HEK293 (cell line): Measurements from ENCODE around the gene CLEC16A.

Experiments used
- KLF16 ChIP-seq: fragments of 450-650 bp; formaldehyde crosslinking; IDR thresholded peaks from 2 replicates; pipeline ENCODE4 v1.5.1; 2017; ENCODE audit warnings: missing biosample characterization, missing genetic modification characterization
- KLF8 ChIP-seq: fragments of 450-650 bp; formaldehyde crosslinking; IDR thresholded peaks from 2 replicates; pipeline ENCODE4 v1.5.1; 2016; ENCODE audit warnings: missing biosample characterization, missing genetic modification characterization
- SP7 ChIP-seq: fragments of 450-650 bp; formaldehyde crosslinking; IDR thresholded peaks from 2 replicates; pipeline ENCODE4 v1.5.1; 2016; ENCODE audit warnings: missing biosample characterization, missing genetic modification characterization
- ZEB2 ChIP-seq: fragments of 450-650 bp; formaldehyde crosslinking; IDR thresholded peaks from 2 replicates; pipeline ENCODE4 v1.5.1; 2016; ENCODE audit warnings: missing biosample characterization, missing genetic modification characterization
- ZFP37 ChIP-seq: fragments of 450-650 bp; formaldehyde crosslinking; IDR thresholded peaks from 2 replicates; pipeline ENCODE4 v1.5.1; 2016; ENCODE audit warnings: missing biosample characterization, missing genetic modification characterization
- ZNF10 ChIP-seq: fragments of 450-650 bp; formaldehyde crosslinking; IDR thresholded peaks from 2 replicates; pipeline ENCODE4 v1.5.1; 2017; ENCODE audit warnings: missing biosample characterization, missing genetic modification characterization
- ZNF148 ChIP-seq: fragments of 450-650 bp; formaldehyde crosslinking; IDR thresholded peaks from 2 replicates; pipeline ENCODE4 v1.5.0; 2017; ENCODE audit warnings: missing biosample characterization, missing genetic modification characterization, borderline replicate concordance
- ZNF157 ChIP-seq: fragments of 450-650 bp; formaldehyde crosslinking; IDR thresholded peaks from 2 replicates; pipeline ENCODE4 v1.5.1; 2016; ENCODE audit warnings: missing biosample characterization, missing genetic modification characterization
- ZNF24 ChIP-seq: fragments of 450-650 bp; formaldehyde crosslinking; IDR thresholded peaks from 2 replicates; pipeline ENCODE4 v1.5.1; 2016; ENCODE audit warnings: missing biosample characterization, missing genetic modification characterization
- ZNF366 ChIP-seq: fragments of 450-650 bp; formaldehyde crosslinking; conservative IDR thresholded peaks from 2 replicates; pipeline ENCODE4 v1.5.1; 2016; ENCODE audit warnings: missing biosample characterization, missing genetic modification characterization
- ZNF394 ChIP-seq: fragments of 450-650 bp; formaldehyde crosslinking; IDR thresholded peaks from 2 replicates; pipeline ENCODE4 v1.5.1; 2016; ENCODE audit warnings: missing biosample characterization, missing genetic modification characterization, mild to moderate bottlenecking, moderate library complexity, borderline replicate concordance
- ZNF510 ChIP-seq: fragments of 450-650 bp; formaldehyde crosslinking; IDR thresholded peaks from 2 replicates; pipeline ENCODE4 v1.5.1; 2018; ENCODE audit warnings: mild to moderate bottlenecking, missing genetic modification characterization, missing biosample characterization; ENCODE audit not compliant: insufficient replicate concordance
- ZNF610 ChIP-seq: fragments of 450-650 bp; formaldehyde crosslinking; IDR thresholded peaks from 2 replicates; pipeline ENCODE4 v1.5.1; 2016; ENCODE audit warnings: missing biosample characterization, missing genetic modification characterization, borderline replicate concordance
- ZNF629 ChIP-seq: fragments of 450-650 bp; formaldehyde crosslinking; IDR thresholded peaks from 2 replicates; pipeline ENCODE4 v1.5.1; 2017; ENCODE audit warnings: missing biosample characterization, missing genetic modification characterization
- ZNF785 ChIP-seq: fragments of 450-650 bp; formaldehyde crosslinking; IDR thresholded peaks from 2 replicates; pipeline ENCODE4 v1.5.1; 2016; ENCODE audit warnings: missing biosample characterization, missing genetic modification characterization
- ZNF792 ChIP-seq: fragments of 450-650 bp; formaldehyde crosslinking; IDR thresholded peaks from 2 replicates; pipeline ENCODE4 v1.5.1; 2016; ENCODE audit warnings: missing biosample characterization, missing genetic modification characterization
- ZNF830 ChIP-seq: fragments of 450-650 bp; IDR thresholded peaks from 2 replicates; pipeline ENCODE4 v1.5.0; 2018; ENCODE audit warnings: missing biosample characterization, missing genetic modification characterization, low read depth, mild to moderate bottlenecking, moderate library complexity
- TF ChIP-seq, protein P1 (sequence below): fragments of 450-650 bp; formaldehyde crosslinking; IDR thresholded peaks from 2 replicates; pipeline ENCODE4 v1.5.1; 2016; ENCODE audit warnings: missing biosample characterization, missing genetic modification characterization
- TF ChIP-seq, protein P2 (sequence below): fragments of 450-650 bp; formaldehyde crosslinking; IDR thresholded peaks from 2 replicates; pipeline ENCODE4 v1.5.1; 2016; ENCODE audit warnings: missing biosample characterization, missing genetic modification characterization
- TF ChIP-seq, protein P3 (sequence below): fragments of 450-650 bp; formaldehyde crosslinking; IDR thresholded peaks from 2 replicates; pipeline ENCODE4 v1.5.1; 2016; ENCODE audit warnings: missing biosample characterization, missing genetic modification characterization, low read depth
- TF ChIP-seq, protein P4 (sequence below): fragments of 450-650 bp; formaldehyde crosslinking; IDR thresholded peaks from 2 replicates; pipeline ENCODE4 v1.5.1; 2016; ENCODE audit warnings: missing biosample characterization, missing genetic modification characterization
- TF ChIP-seq, protein P5 (sequence below): fragments of 450-650 bp; formaldehyde crosslinking; IDR thresholded peaks from 2 replicates; pipeline ENCODE4 v1.5.1; 2016; ENCODE audit warnings: missing biosample characterization, missing genetic modification characterization
- TF ChIP-seq, protein P6 (sequence below): fragments of 450-650 bp; formaldehyde crosslinking; IDR thresholded peaks from 2 replicates; pipeline ENCODE4 v1.5.1; 2016; ENCODE audit warnings: missing biosample characterization, missing genetic modification characterization
- TF ChIP-seq, protein P7 (sequence below): fragments of 450-650 bp; formaldehyde crosslinking; IDR thresholded peaks from 2 replicates; pipeline ENCODE4 v1.5.1; 2016; ENCODE audit warnings: missing biosample characterization, missing genetic modification characterization

The CLEC16A gene

GRCh38 chr16:10957771-10958482 lies 13.6 kb downstream of the CLEC16A start (continued):
- TF ChIP-seq ZNF24 (tag by site-specific recombination) (no peak), ZEB2 (tag by site-specific recombination) (peak; percentile 79), ZNF830 (tag by site-specific recombination) (no peak), ZNF510 (no peak), ZNF148 (tag by site-specific recombination) (no peak), ZNF792 (tag by site-specific recombination) (no peak), ZNF785 (tag by site-specific recombination) (no peak), ZNF610 (tag by site-specific recombination) (no peak), ZFP37 (tag by site-specific recombination) (peak; percentile 16; the same call in 1 of the 2 replicates), KLF8 (tag by site-specific recombination) (peak; percentile 63), ZNF629 (tag by site-specific recombination) (peak; percentile 92), ZNF366 (peak; percentile 76), ZNF10 (tag by site-specific recombination) (no peak), ZNF157 (tag by site-specific recombination) (no peak), KLF16 (tag by site-specific recombination) (no peak), ZNF394 (tag by site-specific recombination) (no peak), SP7 (tag by site-specific recombination) (peak; percentile 78)
- TF ChIP-seq, protein P1, sequence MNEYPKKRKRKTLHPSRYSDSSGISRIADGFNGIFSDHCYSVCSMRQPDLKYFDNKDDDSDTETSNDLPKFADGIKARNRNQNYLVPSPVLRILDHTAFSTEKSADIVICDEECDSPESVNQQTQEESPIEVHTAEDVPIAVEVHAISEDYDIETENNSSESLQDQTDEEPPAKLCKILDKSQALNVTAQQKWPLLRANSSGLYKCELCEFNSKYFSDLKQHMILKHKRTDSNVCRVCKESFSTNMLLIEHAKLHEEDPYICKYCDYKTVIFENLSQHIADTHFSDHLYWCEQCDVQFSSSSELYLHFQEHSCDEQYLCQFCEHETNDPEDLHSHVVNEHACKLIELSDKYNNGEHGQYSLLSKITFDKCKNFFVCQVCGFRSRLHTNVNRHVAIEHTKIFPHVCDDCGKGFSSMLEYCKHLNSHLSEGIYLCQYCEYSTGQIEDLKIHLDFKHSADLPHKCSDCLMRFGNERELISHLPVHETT: peak; percentile 90
- TF ChIP-seq, protein P2, sequence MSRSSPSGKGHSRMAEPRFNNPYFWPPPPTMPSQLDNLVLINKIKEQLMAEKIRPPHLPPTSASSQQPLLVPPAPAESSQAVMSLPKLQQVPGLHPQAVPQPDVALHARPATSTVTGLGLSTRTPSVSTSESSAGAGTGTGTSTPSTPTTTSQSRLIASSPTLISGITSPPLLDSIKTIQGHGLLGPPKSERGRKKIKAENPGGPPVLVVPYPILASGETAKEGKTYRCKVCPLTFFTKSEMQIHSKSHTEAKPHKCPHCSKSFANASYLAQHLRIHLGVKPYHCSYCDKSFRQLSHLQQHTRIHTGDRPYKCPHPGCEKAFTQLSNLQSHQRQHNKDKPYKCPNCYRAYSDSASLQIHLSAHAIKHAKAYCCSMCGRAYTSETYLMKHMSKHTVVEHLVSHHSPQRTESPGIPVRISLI (tag by site-specific recombination): peak; percentile 91
- TF ChIP-seq, protein P3, sequence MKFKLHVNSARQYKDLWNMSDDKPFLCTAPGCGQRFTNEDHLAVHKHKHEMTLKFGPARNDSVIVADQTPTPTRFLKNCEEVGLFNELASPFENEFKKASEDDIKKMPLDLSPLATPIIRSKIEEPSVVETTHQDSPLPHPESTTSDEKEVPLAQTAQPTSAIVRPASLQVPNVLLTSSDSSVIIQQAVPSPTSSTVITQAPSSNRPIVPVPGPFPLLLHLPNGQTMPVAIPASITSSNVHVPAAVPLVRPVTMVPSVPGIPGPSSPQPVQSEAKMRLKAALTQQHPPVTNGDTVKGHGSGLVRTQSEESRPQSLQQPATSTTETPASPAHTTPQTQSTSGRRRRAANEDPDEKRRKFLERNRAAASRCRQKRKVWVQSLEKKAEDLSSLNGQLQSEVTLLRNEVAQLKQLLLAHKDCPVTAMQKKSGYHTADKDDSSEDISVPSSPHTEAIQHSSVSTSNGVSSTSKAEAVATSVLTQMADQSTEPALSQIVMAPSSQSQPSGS: peak; percentile 67
- TF ChIP-seq, protein P4, sequence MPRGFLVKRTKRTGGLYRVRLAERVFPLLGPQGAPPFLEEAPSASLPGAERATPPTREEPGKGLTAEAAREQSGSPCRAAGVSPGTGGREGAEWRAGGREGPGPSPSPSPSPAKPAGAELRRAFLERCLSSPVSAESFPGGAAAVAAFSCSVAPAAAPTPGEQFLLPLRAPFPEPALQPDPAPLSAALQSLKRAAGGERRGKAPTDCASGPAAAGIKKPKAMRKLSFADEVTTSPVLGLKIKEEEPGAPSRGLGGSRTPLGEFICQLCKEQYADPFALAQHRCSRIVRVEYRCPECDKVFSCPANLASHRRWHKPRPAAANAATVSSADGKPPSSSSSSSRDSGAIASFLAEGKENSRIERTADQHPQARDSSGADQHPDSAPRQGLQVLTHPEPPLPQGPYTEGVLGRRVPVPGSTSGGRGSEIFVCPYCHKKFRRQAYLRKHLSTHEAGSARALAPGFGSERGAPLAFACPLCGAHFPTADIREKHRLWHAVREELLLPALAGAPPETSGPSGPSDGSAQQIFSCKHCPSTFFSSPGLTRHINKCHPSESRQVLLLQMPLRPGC (tag by site-specific recombination): peak; percentile 61; the same call in 1 of the 2 replicates
- TF ChIP-seq, protein P5, sequence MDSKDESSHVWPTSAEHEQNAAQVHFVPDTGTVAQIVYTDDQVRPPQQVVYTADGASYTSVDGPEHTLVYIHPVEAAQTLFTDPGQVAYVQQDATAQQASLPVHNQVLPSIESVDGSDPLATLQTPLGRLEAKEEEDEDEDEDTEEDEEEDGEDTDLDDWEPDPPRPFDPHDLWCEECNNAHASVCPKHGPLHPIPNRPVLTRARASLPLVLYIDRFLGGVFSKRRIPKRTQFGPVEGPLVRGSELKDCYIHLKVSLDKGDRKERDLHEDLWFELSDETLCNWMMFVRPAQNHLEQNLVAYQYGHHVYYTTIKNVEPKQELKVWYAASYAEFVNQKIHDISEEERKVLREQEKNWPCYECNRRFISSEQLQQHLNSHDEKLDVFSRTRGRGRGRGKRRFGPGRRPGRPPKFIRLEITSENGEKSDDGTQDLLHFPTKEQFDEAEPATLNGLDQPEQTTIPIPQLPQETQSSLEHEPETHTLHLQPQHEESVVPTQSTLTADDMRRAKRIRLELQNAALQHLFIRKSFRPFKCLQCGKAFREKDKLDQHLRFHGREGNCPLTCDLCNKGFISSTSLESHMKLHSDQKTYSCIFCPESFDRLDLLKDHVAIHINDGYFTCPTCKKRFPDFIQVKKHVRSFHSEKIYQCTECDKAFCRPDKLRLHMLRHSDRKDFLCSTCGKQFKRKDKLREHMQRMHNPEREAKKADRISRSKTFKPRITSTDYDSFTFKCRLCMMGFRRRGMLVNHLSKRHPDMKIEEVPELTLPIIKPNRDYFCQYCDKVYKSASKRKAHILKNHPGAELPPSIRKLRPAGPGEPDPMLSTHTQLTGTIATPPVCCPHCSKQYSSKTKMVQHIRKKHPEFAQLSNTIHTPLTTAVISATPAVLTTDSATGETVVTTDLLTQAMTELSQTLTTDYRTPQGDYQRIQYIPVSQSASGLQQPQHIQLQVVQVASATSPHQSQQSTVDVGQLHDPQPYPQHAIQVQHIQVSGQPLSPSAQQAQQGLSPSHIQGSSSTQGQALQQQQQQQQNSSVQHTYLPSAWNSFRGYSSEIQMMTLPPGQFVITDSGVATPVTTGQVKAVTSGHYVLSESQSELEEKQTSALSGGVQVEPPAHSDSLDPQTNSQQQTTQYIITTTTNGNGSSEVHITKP (tag by site-specific recombination): peak; percentile 65
- TF ChIP-seq, protein P6, sequence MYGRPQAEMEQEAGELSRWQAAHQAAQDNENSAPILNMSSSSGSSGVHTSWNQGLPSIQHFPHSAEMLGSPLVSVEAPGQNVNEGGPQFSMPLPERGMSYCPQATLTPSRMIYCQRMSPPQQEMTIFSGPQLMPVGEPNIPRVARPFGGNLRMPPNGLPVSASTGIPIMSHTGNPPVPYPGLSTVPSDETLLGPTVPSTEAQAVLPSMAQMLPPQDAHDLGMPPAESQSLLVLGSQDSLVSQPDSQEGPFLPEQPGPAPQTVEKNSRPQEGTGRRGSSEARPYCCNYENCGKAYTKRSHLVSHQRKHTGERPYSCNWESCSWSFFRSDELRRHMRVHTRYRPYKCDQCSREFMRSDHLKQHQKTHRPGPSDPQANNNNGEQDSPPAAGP (tag by site-specific recombination): no peak
- TF ChIP-seq, protein P7, sequence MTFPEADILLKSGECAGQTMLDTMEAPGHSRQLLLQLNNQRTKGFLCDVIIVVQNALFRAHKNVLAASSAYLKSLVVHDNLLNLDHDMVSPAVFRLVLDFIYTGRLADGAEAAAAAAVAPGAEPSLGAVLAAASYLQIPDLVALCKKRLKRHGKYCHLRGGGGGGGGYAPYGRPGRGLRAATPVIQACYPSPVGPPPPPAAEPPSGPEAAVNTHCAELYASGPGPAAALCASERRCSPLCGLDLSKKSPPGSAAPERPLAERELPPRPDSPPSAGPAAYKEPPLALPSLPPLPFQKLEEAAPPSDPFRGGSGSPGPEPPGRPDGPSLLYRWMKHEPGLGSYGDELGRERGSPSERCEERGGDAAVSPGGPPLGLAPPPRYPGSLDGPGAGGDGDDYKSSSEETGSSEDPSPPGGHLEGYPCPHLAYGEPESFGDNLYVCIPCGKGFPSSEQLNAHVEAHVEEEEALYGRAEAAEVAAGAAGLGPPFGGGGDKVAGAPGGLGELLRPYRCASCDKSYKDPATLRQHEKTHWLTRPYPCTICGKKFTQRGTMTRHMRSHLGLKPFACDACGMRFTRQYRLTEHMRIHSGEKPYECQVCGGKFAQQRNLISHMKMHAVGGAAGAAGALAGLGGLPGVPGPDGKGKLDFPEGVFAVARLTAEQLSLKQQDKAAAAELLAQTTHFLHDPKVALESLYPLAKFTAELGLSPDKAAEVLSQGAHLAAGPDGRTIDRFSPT: peak; percentile 73
